Kidney capillary endothelial cell (primary cell): Measurements from ENCODE around the gene UBE2Q2.
A peak's percentile ranks its signal among the peaks of the same experiment; 100 is the strongest.

ENCODE experiments used
- DNase-seq: peaks from one replicate; pipeline ENCODE4 v3.0.0-alpha.2; 2018; ENCODE audit warnings: low spot score

Gene UBE2Q2

DNA sequence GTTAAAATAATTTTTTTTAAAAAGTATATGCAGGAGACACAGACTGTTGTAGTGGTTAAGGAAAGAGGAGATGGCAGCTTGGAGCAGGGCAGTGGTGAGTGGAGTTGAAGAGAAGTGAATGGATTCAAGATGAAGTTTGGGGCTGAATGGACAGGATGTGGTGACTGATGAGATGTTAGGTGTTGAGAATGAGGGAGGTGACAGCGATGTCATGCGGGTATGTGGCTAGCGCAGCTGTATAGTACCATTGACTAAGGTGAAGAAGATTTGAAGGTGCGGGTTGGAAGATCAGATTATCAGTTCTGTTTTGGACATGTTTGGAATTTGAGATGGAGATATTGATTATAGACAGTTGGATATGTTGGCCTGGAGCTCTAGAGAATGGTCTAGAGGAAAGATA lies 80.5 kb downstream of the UBE2Q2 start:
- DNase-seq = no peak

DNA sequence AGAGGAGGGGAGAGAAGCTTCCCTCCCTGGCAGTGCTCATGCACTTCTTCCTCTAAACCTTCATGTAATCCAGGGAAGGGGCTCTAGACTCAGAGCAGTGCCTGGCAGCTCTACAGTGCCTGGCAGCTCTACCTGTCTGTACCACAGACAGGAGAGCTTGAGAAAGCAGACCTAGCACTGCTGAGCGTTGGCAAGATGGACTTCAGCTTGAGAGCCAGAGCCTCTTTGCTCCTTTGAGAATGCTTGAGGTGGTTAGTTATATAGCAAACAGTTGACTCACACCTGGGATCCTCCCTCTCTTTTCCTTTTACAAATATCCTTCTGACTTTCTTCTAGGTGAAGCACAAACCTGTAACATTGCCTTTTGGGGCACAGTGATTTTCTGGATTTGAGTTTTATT lies 81.3 kb downstream of the UBE2Q2 start:
- no peak for DNase-seq

DNA sequence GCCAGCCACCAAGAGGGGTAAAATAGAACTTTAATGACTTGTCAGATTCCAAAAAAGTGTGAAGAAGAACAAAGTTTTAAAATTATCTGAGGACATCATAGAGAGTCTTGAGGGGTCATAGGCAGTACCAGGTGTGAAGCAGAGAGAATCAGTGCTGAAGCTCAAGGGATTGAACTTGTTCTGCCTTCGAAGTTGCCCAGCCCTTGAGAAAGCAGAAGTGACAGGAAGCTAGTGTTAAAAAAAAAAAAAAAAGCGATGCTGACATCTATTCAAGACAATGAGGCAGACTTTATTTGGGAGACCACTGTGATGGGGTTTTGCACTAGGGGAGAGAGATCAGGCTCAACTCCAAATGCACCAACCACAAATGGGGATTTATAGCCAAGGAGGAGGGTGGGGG lies 82.2 kb downstream of the UBE2Q2 start:
- DNase-seq = no peak

DNA sequence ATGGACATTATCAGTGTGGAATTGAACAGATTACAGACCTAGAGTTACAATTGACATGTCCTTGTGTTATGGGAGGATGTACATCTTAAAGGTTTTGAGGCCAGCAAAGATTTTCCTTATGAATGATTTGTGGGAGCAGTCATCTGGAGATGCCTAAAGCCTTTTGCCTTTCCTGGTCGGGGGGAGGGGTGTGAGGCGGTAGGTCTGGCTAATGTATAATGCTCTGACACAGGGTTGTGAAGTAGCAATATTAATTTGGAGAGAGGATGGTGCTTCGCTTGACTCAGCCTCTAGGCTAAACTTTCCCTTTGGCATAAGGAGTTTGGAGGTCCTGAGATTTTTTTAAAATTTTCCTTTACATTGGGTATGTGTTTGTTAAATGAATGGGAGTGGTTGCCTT lies 83.7 kb downstream of the UBE2Q2 start:
- DNase-seq = no peak

DNA sequence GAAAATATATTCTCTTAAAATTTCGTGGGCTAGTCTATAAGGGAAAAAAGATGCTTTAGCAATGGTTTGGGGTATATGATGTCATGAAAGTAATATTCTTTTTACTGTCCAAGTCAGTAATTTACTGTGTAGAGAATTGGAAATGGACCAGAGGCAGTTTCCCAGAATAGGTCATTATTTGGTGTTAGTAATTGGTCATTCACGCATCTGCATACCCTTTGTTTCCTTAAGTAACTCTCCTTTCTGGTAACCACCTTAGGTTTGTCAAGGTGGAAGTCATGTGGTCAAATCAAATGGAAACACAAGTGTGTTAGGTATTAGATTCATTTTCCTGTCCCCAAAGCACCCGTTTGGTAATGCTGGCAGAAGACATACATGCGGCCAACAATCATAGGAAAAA lies 84.4 kb downstream of the UBE2Q2 start:
- no peak for DNase-seq

DNA sequence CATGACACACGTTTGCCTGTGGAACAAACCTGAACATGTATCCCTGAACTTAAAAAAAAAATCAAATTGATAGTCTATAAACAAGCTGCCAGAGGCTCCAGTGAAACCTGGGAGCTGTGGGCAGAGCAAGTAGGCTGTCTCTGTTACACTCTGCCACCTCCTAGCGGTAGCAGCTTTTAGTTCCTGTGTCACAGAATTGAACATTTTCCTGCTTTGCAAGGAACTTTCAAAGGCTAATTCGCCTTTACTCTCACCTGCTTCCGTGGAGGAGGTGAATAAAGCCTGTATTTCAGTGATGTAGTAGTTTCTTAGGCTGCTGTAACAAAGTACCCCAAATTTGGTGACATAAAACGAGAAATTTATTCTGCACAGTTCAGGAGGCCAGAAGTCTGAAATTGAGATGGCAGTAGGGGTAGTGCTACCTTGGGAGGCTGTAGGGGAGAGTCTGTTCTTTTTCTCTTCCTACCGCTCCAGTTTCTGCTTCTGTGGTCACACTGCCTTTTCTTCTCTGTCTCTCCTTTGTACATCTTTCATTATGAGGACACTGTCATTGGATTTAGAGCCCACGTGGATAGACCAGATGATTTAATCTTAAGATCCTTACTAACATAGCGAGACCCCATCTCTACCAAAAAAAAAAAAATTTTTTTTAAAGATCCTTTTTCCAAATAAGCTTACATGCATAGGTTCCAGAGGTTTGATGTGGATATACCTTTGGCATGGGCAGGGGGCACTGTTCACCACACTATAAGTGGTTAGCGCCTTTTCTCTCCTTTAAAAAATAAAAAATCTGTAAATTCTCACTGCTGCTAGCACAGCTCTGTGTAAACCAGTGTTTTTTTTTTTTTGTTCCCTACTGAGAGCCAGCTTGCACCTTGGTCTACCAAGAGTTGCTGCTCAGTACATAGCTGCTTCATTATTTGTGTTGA lies 85.7 kb downstream of the UBE2Q2 start:
- DNase-seq = no peak

DNA sequence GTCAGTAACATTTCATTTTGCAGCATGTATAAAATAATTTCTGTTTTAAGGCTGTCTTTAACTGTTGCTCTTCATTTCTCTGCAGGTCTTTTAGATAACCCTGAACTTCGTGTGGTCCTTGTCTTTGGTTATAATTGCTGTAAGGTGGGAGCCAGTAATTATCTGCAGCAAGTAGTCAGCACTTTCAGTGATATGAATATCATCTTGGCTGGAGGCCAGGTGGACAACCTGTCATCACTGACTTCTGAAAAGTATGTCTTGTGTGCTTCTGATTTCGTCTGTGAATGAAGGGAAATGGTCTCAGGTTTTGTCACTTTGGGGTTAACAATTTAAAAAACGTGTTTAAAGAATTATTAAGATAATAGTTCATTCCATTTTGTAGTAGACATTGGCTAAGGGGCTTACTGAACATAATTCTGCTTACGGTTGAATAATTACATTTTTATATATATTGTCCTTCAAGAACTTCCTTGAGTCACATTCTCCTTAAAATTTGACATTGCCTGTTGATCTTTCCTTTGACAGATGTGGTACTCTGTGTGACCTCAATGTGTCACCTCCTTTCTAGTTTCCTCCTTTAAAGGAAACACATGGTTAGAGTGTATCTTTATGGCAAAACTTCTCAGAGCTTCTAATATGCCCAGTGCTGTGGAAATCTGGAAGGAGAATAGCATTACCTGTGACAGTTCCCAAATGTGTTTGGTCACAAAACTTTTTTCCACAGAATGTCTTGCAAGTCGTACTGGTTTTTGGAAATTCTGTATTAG lies 86.7 kb downstream of the UBE2Q2 start:
- DNase-seq = peak; percentile 55

DNA sequence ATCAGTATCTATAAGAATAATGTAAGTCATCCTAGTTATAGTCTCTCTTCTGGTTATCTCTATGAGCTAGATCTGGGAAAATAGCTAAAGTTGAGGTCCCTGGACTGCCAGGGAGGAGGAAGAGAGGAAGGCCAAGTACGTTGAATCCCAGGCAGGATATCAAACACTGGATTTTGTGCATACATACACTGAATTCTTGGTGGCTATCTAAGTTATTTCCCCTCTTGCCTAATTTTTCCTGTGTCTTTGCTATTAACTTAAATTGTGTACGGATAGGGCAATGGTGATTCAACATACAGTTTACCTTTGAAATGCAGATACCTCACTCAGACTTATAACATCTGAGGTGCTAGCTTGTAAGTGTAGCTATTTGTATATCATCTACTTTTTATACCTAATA lies 87.6 kb downstream of the UBE2Q2 start:
- DNase-seq = no peak

DNA sequence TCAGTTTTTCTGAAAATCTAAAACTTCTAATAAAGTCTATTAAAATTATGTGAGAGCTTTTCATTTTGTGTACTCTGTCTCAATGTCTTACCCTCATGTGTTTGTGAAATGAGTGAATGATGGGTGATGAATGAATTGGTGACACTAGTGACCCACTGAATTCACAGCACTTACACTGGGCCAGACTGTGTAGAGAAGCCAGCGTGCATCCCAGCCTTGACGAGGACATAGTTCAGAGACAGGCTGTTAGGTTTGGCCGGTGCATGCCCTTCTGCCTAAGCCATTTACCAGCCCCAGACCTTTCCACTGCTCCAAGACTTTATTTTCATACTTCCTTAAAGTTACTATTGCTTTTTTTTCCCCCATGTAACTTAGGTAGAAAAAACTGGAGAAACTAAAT lies 99.2 kb downstream of the UBE2Q2 start:
- no peak for DNase-seq

DNA sequence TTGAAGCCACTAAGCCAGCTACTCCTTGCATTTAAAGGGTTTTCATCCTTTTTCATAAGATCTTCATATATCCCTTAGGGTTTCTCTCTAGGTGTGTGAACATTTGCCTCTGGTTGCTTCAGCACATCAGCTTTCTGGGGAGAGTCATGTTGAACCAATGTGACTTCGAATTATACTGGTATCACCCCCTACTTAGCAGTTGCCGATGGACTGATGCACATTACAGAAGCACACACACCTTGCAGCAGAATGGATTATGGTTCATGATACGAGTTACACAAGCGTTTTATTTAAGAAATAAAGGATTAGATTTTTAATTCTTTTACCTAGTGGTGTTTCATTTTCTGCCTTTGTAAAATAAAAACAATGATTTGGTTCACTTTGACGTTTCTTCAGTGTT lies 100.0 kb downstream of the UBE2Q2 start:
- no peak for DNase-seq

DNA sequence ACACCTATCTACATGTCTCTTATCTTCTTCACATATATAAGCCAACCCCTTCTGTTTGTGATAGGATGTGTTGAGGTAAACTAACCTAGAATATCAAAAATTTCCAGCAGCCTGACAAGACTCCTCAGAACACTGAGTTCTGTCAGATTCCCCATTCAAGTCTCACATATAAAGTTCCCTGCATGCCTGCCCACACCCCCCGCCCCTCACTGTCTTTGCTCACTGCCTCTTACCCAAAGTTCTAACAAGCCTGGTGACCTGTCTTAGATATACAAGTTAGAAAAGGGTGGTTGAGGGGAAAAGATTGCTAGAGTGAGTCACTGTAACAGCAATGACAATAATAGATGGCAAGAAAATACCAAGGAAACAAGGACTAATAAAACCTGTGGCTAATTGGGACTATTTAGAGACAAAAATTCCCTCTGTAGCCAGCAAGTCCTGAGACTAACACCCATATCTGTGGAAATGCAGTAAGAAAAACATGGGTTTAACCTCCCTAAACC lies 100.5 kb downstream of the UBE2Q2 start:
- DNase-seq = no peak

DNA sequence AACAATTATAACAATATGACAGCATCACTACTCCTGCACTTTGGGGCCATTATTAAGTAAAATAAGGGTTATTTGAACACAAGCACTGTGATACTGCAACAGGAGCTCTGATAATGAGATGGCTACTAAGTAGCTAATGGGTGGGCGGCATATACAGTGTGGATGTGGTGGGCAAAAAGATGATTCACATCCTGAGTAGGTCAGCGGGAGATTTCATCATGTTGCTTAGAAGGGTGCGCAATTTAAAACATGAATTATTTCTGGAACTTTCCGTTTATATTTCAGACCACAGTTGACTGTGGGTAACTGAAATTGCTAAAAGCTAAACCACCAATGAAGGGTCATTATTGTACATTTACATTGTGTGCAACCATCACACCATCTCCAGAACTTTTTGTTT lies 102.7 kb downstream of the UBE2Q2 start:
- no peak for DNase-seq

DNA sequence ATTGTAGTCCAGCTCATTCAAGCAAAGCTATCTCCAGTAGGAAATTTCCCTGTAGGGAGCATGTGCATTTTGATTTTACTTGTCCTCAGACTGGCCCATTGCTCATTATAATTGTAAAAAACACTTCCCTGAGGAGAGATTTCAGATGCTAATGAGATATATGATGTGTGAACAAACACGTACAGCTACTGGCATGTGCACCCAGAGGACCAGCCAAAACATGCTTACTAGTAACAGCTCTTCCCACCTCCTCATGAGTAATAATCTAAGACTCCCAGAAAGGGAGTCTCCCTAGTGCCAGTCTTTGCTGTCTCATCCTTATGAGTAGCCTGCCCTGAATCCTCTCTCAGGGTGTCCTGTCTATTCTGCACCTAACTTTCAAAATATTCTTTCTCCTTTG lies 103.8 kb downstream of the UBE2Q2 start:
- DNase-seq = no peak

DNA sequence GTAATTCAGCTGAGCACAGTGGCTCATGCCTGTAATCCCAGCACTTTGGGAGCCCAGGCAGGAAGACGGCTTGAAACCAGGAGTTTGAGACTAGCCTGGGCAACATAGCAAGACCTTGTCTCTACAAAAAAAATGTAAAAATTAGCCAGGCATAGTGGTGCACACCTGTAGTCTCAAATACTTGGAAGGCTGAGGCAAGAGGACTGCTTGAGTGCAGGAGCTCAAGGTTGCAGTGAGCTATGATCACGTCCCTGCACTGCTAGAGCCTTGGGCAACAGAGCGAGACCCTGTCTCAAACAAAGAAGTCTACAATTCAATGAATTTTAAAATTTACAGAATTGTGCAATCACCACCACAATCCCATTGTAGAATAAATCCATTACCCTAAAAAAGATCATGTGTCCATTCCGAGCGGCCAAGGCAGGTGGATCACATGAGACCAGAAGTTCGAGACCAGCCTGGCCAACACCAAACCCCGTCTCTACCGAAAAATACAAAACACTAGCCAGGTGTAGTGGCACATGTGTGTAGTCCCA lies 105.6 kb downstream of the UBE2Q2 start:
- no peak for DNase-seq
